Lower lobe of right lung (tissue), 2 donors: ENCODE measurements around the gene DCLK2. TPM values are rescaled to one million over a fixed set of nuclear protein-coding genes. Genes with fewer than 3 reads are reported as not detected.
A peak's percentile ranks its signal among the peaks of the same experiment; 100 is the strongest.

Experiments used
- ATAC-seq, 2 donors: fragments of 200-7000 bp; cut with Tn5 transposase; one replicate each; pipeline ENCODE4 v1.9.1; 2020 to 2022; ENCODE audit warnings: mild to moderate bottlenecking in 2 of 2, moderate library complexity in 2 of 2
- DNase-seq: peaks from one replicate; pipeline ENCODE4 v3.0.0-alpha.2; 2020
- H3K27ac ChIP-seq: fragments of 200-600 bp; one replicate; pipeline ENCODE4 v1.8.0; 2022
- H3K27me3 ChIP-seq: fragments of 200-600 bp; one replicate; pipeline ENCODE4 v1.8.0; 2022; ENCODE audit warnings: low read depth
- H3K36me3 ChIP-seq: fragments of 200-600 bp; one replicate; pipeline ENCODE4 v1.8.0; 2022; ENCODE audit warnings: mild to moderate bottlenecking
- H3K4me1 ChIP-seq: fragments of 200-600 bp; one replicate; pipeline ENCODE4 v1.8.0; 2022
- H3K4me3 ChIP-seq: fragments of 200-600 bp; one replicate; pipeline ENCODE4 v1.8.0; 2022; ENCODE audit warnings: mild to moderate bottlenecking
- H3K9me3 ChIP-seq: fragments of 200-600 bp; one replicate; pipeline ENCODE4 v1.8.0; 2022
- CTCF ChIP-seq: fragments of 200-600 bp; IDR thresholded peaks from one replicate; pipeline ENCODE4 v1.8.0; 2022; ENCODE audit warnings: antibody characterized with exemption, mild to moderate bottlenecking
- intact Hi-C: fragments of 100-400 bp; cut with DNase I; formaldehyde crosslinking; loops from one replicate; pipeline ENCODE4 v1.11.0; 2022
- total RNA-seq: library from RNA; stranded (reverse); fragmentation: NEBNext Ultra II Directional; extraction: Animal tissue kit (Norgen Biotek cat#: 25700); gene quantifications from one replicate; pipeline ENCODE4 v1.2.1, GENCODE V29; 2021
- donor health status: DM: no; HTN: yes; CAD: no; lungs with severe emphysema.

Gene DCLK2
- total RNA-seq, 1 donor from 2014 or later, result 2.9 TPM

- ATAC-seq (no peak), DNase-seq (no peak)
- intact Hi-C loops, result no loop called here
- Histone ChIP-seq H3K4me1 (no peaks in the 10 kb centered on the region), H3K9me3 (no peaks in the 10 kb centered on the region), H3K4me3 (no peak overlapping the region), H3K36me3 (no peaks in the 10 kb centered on the region), H3K27me3 (no peaks in the 10 kb centered on the region), H3K27ac (no peak overlapping the region)
- TF ChIP-seq CTCF, result no peak
Measured at GRCh38 chr4:150207871-150208270, 129.6 kb downstream of the DCLK2 start.

GRCh38 chr4:150209140-150209829 is 131.0 kb downstream of the DCLK2 start:
- H3K27ac ChIP-seq, result no peak overlapping the region
- TF ChIP-seq CTCF, result peak; percentile 58
- DNase-seq (peak; percentile 64), ATAC-seq (peak; percentile 65 to 67)
- no peaks in the 10 kb centered on the region for H3K4me1 ChIP-seq
- H3K36me3 ChIP-seq, result no peaks in the 10 kb centered on the region
- no peaks in the 10 kb centered on the region for H3K9me3 ChIP-seq
- no peaks in the 10 kb centered on the region for H3K27me3 ChIP-seq
- H3K4me3 ChIP-seq, result no peak overlapping the region
- intact Hi-C loops, result no loop called here

- intact Hi-C loops, result loop anchor here (10.0 kb wide), 1 partner anchor 206 kb away; no protein-coding TSS in a partner anchor
- H3K36me3 ChIP-seq, result no peaks in the 10 kb centered on the region
- no peak for DNase-seq
- H3K9me3 ChIP-seq, result no peaks in the 10 kb centered on the region
- no peak overlapping the region for H3K27ac ChIP-seq
- H3K4me1 ChIP-seq, result no peaks in the 10 kb centered on the region
- TF ChIP-seq CTCF, result no peak
- ATAC-seq, result no peak
- H3K4me3 ChIP-seq, result no peak overlapping the region
- H3K27me3 ChIP-seq, result no peaks in the 10 kb centered on the region
Measured at GRCh38 chr4:150211016-150211415, 132.8 kb downstream of the DCLK2 start.

DNA sequence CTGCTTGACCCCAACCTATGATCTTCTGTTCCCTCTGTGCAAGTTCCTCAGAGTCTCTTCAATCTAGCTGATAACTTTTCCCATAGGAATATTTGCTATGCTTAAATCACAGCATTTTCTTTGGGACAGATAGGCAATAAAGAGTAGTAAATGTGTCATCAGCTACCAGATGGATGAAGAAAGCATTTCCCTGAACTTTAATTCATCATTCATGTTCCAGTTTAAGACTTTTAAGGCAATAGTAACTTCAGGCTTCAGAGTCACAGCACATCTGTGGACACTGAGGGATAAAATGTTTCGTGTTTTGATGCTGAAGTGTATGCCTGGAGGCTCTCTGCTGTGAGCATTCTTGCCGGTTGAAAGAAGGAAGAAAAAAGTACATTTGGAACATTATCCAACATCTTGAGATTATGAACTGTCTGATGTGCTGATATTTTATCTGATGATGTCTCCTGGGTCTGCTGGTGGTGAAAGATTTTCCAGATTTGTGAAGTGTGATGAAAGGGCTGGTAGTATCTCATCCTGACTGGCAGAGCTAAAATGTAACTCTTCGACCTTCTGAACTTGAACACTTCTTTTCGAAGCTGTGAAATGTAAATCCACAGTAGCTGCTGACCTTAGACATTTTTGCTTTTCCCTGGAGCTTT is 133.7 kb downstream of the DCLK2 start:
- intact Hi-C loops, result loop anchor here (10.0 kb wide), 1 partner anchor 207 kb away; no protein-coding TSS in a partner anchor
- no peak for ATAC-seq

GRCh38 chr4:150212485-150212884 is 134.2 kb downstream of the DCLK2 start:
- intact Hi-C loops, result loop anchor here (10.0 kb wide), 1 partner anchor 208 kb away; no protein-coding TSS in a partner anchor
- no peak overlapping the region for H3K4me3 ChIP-seq
- no peak for TF ChIP-seq CTCF
- no peak overlapping the region for H3K27ac ChIP-seq
- no peaks in the 10 kb centered on the region for H3K36me3 ChIP-seq
- H3K4me1 ChIP-seq, result peaks cover 6% of the 10 kb centered on the region
- DNase-seq (no peak), ATAC-seq (no peak)
- no peaks in the 10 kb centered on the region for H3K9me3 ChIP-seq
- H3K27me3 ChIP-seq, result no peaks in the 10 kb centered on the region

More for the DNA sequence above, 133.7 kb downstream of the DCLK2 start:
- Histone ChIP-seq H3K4me1 (peaks cover under 1% of the 10 kb centered on the region), H3K27ac (no peak overlapping the region), H3K36me3 (no peaks in the 10 kb centered on the region), H3K4me3 (no peak overlapping the region), H3K27me3 (no peaks in the 10 kb centered on the region), H3K9me3 (no peaks in the 10 kb centered on the region)
- DNase-seq, result no peak
- TF ChIP-seq CTCF, result no peak
